ENCODE measurements around the gene DDX41. TPM values are rescaled to one million over a fixed set of nuclear protein-coding genes. Genes with fewer than 3 reads are reported as not detected.
A peak's percentile ranks its signal among the peaks of the same experiment; 100 is the strongest.

The DDX41 gene
- polyA plus RNA-seq, 3 donors, result 44.9 to 178 (median 70.3) TPM

DNA sequence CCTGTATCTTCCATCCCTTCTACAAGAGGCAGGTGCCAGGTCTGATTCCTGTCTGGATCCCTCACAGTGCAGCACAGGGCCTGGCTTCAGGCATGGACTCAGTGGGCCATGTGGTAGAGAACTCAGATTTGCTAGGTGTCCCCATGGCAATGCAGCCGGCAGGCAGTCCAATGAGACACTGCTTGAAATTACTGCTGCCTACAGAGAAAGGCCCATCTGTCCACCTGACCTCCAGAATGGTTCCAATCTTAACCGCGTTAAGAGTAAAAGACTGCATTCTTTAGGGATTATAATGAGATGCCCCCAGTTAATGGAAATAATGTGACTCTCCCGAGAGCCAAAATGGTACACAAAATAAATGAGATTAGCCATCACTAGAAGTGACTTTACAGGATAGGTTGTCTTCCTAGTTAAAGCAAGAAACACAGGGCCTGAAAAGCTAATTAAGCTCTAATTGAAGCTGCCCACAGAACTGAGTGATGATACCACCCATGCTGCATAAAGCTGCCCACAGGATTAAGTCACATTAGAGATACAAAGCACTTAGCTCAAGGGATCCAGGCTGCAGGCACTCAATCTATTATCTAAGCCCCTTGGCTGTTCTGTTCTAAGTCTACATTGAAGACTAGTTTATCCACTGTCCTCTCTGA is 26.2 kb upstream of the DDX41 start:
- peaks cover 27% of the 10 kb centered on the region for H3K4me1 Mint-ChIP-seq
- no peaks in the 10 kb centered on the region for H3K27me3 Mint-ChIP-seq (ENCODE audit: low read depth in 3 of 3)
- Histone ChIP-seq H3K27me3 (ENCODE audit: control insufficient read depth in 2 of 2, insufficient read depth in 2 of 2, low read length in 2 of 2) (no peaks in the 10 kb centered on the region), H3K4me1 (ENCODE audit: control insufficient read depth in 1 of 2, insufficient read depth in 2 of 2, low read length in 2 of 2) (peaks cover 30 to 34% of the 10 kb centered on the region in 2 donors), H2AFZ (ENCODE audit: insufficient read depth, low read depth, low read length, poor library complexity, severe bottlenecking) (no peak overlapping the region), H3K4me3 (replicated peaks in 1 of 3; ENCODE audit: low read depth in 2 of 3, low read length in 3 of 3) (no peak overlapping the region), H3K36me3 (replicated peaks in 1 of 2; ENCODE audit: control insufficient read depth in 1 of 2, insufficient read depth in 2 of 2, low read length in 2 of 2) (peaks cover 17 to 55% of the 10 kb centered on the region in 2 donors), H3K9ac (ENCODE audit: insufficient read depth, low read length, poor library complexity, severe bottlenecking) (no peak overlapping the region), H3K27ac (ENCODE audit: low read depth in 1 of 2, low read length in 2 of 2) (peak overlapping the region in 1 of 2 donors; percentile 97), H3K9me3 (replicated peaks in 1 of 2; ENCODE audit: control insufficient read depth in 1 of 2, insufficient read depth in 1 of 2, low read length in 2 of 2) (no peaks in the 10 kb centered on the region), H3K4me2 (replicated peaks; ENCODE audit: extremely low read depth, low read length, poor library complexity, severe bottlenecking) (no peak overlapping the region), H3K79me2 (ENCODE audit: insufficient read depth, low read length) (peaks cover 65% of the 10 kb centered on the region), H4K20me1 (ENCODE audit: insufficient read depth, low read length) (peaks cover 85% of the 10 kb centered on the region)
- H3K9me3 Mint-ChIP-seq, result no peaks in the 10 kb centered on the region
- TF ChIP-seq, protein P1, sequence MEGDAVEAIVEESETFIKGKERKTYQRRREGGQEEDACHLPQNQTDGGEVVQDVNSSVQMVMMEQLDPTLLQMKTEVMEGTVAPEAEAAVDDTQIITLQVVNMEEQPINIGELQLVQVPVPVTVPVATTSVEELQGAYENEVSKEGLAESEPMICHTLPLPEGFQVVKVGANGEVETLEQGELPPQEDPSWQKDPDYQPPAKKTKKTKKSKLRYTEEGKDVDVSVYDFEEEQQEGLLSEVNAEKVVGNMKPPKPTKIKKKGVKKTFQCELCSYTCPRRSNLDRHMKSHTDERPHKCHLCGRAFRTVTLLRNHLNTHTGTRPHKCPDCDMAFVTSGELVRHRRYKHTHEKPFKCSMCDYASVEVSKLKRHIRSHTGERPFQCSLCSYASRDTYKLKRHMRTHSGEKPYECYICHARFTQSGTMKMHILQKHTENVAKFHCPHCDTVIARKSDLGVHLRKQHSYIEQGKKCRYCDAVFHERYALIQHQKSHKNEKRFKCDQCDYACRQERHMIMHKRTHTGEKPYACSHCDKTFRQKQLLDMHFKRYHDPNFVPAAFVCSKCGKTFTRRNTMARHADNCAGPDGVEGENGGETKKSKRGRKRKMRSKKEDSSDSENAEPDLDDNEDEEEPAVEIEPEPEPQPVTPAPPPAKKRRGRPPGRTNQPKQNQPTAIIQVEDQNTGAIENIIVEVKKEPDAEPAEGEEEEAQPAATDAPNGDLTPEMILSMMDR (IDR thresholded peaks at IDR 0.05), result no peak
- 100% methylated on average over 1 of the region's 4 CpGs for WGBS (ENCODE audit: insufficient coverage)
- no peak for DNase-seq
- peaks cover 35 to 51% of the 10 kb centered on the region in 2 donors for H3K36me3 Mint-ChIP-seq
- H3K4me3 Mint-ChIP-seq, result no peak overlapping the region
- intact Hi-C loops (cut with micrococcal nuclease), result loop anchor here in 1 of 2 donors (10.0 kb wide), 1 partner anchor 48 kb away; the partner anchor contains the start of gene PDLIM7
- peak overlapping the region in 3 of 7 donors; percentile 17 to 47 (median 41) for H3K27ac Mint-ChIP-seq

DNA sequence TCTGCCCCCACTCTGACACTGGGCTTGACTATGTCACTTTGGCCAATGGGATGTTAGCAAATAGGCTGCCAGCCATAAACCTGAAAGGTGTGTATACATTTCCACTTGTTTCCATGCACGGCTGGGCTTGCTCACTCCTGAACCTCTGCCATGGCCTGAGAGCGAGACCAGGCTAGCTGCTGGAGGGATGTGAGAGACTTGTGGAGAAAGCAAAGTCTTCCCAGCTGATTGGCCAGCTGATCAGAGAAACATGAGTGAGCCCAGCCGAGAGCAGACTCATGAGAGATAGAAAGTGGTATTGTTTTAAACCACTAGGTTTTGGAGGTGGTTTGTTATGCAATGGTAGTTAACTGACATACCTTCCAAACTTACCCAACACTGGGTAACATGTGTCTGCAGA is 23.7 kb upstream of the DDX41 start:
- intact Hi-C loops (cut with micrococcal nuclease), result loop anchor here in 1 of 2 donors (10.0 kb wide), 1 partner anchor 46 kb away; the partner anchor contains the start of gene PDLIM7
- Histone ChIP-seq H3K27me3 (ENCODE audit: control insufficient read depth in 2 of 2, insufficient read depth in 2 of 2, low read length in 2 of 2) (no peaks in the 10 kb centered on the region), H3K27ac (ENCODE audit: low read depth in 1 of 2, low read length in 2 of 2) (peak overlapping the region in 1 of 2 donors; percentile 7), H3K4me2 (replicated peaks; ENCODE audit: extremely low read depth, low read length, poor library complexity, severe bottlenecking) (no peak overlapping the region), H3K4me3 (replicated peaks in 1 of 3; ENCODE audit: low read depth in 2 of 3, low read length in 3 of 3) (no peak overlapping the region), H3K9me3 (replicated peaks in 1 of 2; ENCODE audit: control insufficient read depth in 1 of 2, insufficient read depth in 1 of 2, low read length in 2 of 2) (no peaks in the 10 kb centered on the region), H3K4me1 (ENCODE audit: control insufficient read depth in 1 of 2, insufficient read depth in 2 of 2, low read length in 2 of 2) (peaks cover 7 to 9% of the 10 kb centered on the region in 2 donors), H3K36me3 (replicated peaks in 1 of 2; ENCODE audit: control insufficient read depth in 1 of 2, insufficient read depth in 2 of 2, low read length in 2 of 2) (peaks cover 40 to 80% of the 10 kb centered on the region in 2 donors), H3K79me2 (ENCODE audit: insufficient read depth, low read length) (peaks cover 52% of the 10 kb centered on the region), H4K20me1 (ENCODE audit: insufficient read depth, low read length) (peaks cover 78% of the 10 kb centered on the region), H3K9ac (ENCODE audit: insufficient read depth, low read length, poor library complexity, severe bottlenecking) (no peak overlapping the region), H2AFZ (ENCODE audit: insufficient read depth, low read depth, low read length, poor library complexity, severe bottlenecking) (no peak overlapping the region)
- TF ChIP-seq, protein P1 (IDR thresholded peaks at IDR 0.05), result no peak
- WGBS (ENCODE audit: insufficient coverage), result 88% methylated on average over 1 of the region's 3 CpGs
- Mint-ChIP-seq H3K27ac (peak overlapping the region in 3 of 7 donors; percentile 38 to 66 (median 39)), H3K9me3 (no peaks in the 10 kb centered on the region), H3K4me1 (peaks cover 6% of the 10 kb centered on the region), H3K36me3 (peaks cover 44 to 63% of the 10 kb centered on the region in 2 donors), H3K27me3 (ENCODE audit: low read depth in 3 of 3) (peaks cover 0 to 1% (median 0%) of the 10 kb centered on the region in 3 donors), H3K4me3 (no peak overlapping the region)
- DNase-seq, result no peak

Measured in CD14-positive monocyte (primary cell).